ENCODE data around the gene PAK3.
A peak's percentile ranks its signal among the peaks of the same experiment; 100 is the strongest.

PAK3 gene

GRCh38 chrX:111180750-111181240, 84.8 kb downstream of the PAK3 start:
- Histone ChIP-seq H3K9ac (ENCODE audit: low read length) (no peak overlapping the region), H3K9me3 (ENCODE audit: control insufficient read depth, insufficient read depth, low read depth, low read length) (no peaks in the 10 kb centered on the region), H3K36me3 (ENCODE audit: control insufficient read depth, insufficient read depth, low read length) (no peaks in the 10 kb centered on the region), H3K27ac (ENCODE audit: low read depth, low read length) (no peak overlapping the region), H3K4me3 (ENCODE audit: low read depth, low read length) (no peak overlapping the region), H3K4me1 (ENCODE audit: control insufficient read depth, insufficient read depth, low read length) (peaks cover 28% of the 10 kb centered on the region), H3K27me3 (ENCODE audit: control insufficient read depth, insufficient read depth, low read length) (peaks cover 2% of the 10 kb centered on the region; the same call in 1 of the 2 replicates)

- H3K4me1 ChIP-seq (ENCODE audit: control insufficient read depth, insufficient read depth, low read length): peaks cover 28% of the 10 kb centered on the region
- H3K4me3 ChIP-seq (ENCODE audit: low read depth, low read length): peak overlapping the region; percentile 4; the same call in 1 of the 2 replicates
- H3K27me3 ChIP-seq (ENCODE audit: control insufficient read depth, insufficient read depth, low read length): peaks cover 2% of the 10 kb centered on the region; the same call in 1 of the 2 replicates
- no peaks in the 10 kb centered on the region for H3K36me3 ChIP-seq (ENCODE audit: control insufficient read depth, insufficient read depth, low read length)
- 0 out of 2 replicates have a peak overlapping the region, but pooled peaks have one; percentile 13 for H3K27ac ChIP-seq (ENCODE audit: low read depth, low read length)
- no peak overlapping the region for H3K9ac ChIP-seq (ENCODE audit: low read length)
- no peaks in the 10 kb centered on the region for H3K9me3 ChIP-seq (ENCODE audit: control insufficient read depth, insufficient read depth, low read depth, low read length)
Measured at GRCh38 chrX:111181951-111182350, 86.0 kb downstream of the PAK3 start.

- H3K27me3 ChIP-seq (ENCODE audit: control insufficient read depth, insufficient read depth, low read length): peaks cover 3% of the 10 kb centered on the region; the same call in 1 of the 2 replicates
- peaks cover 28% of the 10 kb centered on the region for H3K4me1 ChIP-seq (ENCODE audit: control insufficient read depth, insufficient read depth, low read length)
- H3K4me3 ChIP-seq (ENCODE audit: low read depth, low read length): no peak overlapping the region
- no peak overlapping the region for H3K27ac ChIP-seq (ENCODE audit: low read depth, low read length)
- no peak overlapping the region for H3K9ac ChIP-seq (ENCODE audit: low read length)
- H3K36me3 ChIP-seq (ENCODE audit: control insufficient read depth, insufficient read depth, low read length): no peaks in the 10 kb centered on the region
- H3K9me3 ChIP-seq (ENCODE audit: control insufficient read depth, insufficient read depth, low read depth, low read length): no peaks in the 10 kb centered on the region
Measured at GRCh38 chrX:111182997-111183396, 87.0 kb downstream of the PAK3 start.

GRCh38 chrX:111191598-111191997, 95.6 kb downstream of the PAK3 start:
- H3K27ac ChIP-seq (ENCODE audit: low read depth, low read length): no peak overlapping the region
- H3K4me1 ChIP-seq (ENCODE audit: control insufficient read depth, insufficient read depth, low read length): peaks cover 7% of the 10 kb centered on the region; the same call in 1 of the 2 replicates
- no peak overlapping the region for H3K4me3 ChIP-seq (ENCODE audit: low read depth, low read length)
- no peaks in the 10 kb centered on the region for H3K9me3 ChIP-seq (ENCODE audit: control insufficient read depth, insufficient read depth, low read depth, low read length)
- H3K9ac ChIP-seq (ENCODE audit: low read length): no peak overlapping the region
- H3K36me3 ChIP-seq (ENCODE audit: control insufficient read depth, insufficient read depth, low read length): no peaks in the 10 kb centered on the region
- H3K27me3 ChIP-seq (ENCODE audit: control insufficient read depth, insufficient read depth, low read length): peaks cover 29% of the 10 kb centered on the region; the same call in 1 of the 2 replicates

DNA sequence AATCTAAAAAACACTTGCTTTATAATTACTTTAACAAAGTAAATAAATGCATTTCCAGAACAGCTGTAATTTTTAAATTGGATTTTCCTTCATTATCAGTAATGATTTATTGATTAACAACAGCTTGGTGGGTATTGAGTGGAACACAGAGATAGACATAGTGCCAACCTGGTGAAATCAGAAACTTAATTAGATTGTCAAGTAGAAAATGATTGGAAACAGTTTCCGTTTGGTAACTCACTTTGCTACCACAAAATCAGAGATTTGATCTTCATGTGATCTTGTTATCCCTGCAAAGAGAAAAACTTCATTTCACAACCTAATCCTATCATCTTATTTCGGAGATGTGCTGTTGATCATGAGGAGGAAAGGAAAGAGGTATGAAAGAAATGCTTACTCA, 103.5 kb downstream of the PAK3 start:
- H3K27me3 ChIP-seq (ENCODE audit: control insufficient read depth, insufficient read depth, low read length): peaks cover 35% of the 10 kb centered on the region; the same call in 1 of the 2 replicates
- peaks cover 6% of the 10 kb centered on the region; the same call in 1 of the 2 replicates for H3K4me1 ChIP-seq (ENCODE audit: control insufficient read depth, insufficient read depth, low read length)
- no peaks in the 10 kb centered on the region for H3K9me3 ChIP-seq (ENCODE audit: control insufficient read depth, insufficient read depth, low read depth, low read length)
- H3K36me3 ChIP-seq (ENCODE audit: control insufficient read depth, insufficient read depth, low read length): no peaks in the 10 kb centered on the region
- no peak overlapping the region for H3K27ac ChIP-seq (ENCODE audit: low read depth, low read length)
- no peak overlapping the region for H3K9ac ChIP-seq (ENCODE audit: low read length)
- H3K4me3 ChIP-seq (ENCODE audit: low read depth, low read length): no peak overlapping the region

DNA sequence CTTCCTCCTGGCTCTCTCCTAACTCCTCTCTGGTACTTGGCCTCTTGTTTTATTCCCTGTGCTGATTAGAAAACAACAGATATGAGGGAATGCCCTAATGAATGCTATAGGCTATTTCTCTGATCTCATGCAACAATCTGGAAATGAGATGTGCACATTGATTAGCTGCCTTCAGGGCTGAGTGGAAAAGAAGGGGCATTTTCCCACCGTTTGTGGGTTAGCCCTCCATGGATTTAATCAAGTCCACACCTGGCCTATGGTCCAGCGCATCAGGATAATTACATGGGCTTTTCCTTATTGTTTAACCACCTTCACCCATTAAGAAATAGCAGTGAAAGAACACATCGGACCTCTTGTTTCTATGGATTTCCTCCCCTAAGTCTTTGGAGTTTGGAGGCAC, 104.3 kb downstream of the PAK3 start:
- no peaks in the 10 kb centered on the region for H3K36me3 ChIP-seq (ENCODE audit: control insufficient read depth, insufficient read depth, low read length)
- no peak overlapping the region for H3K4me3 ChIP-seq (ENCODE audit: low read depth, low read length)
- no peak overlapping the region for H3K9ac ChIP-seq (ENCODE audit: low read length)
- peaks cover 5% of the 10 kb centered on the region; the same call in 1 of the 2 replicates for H3K4me1 ChIP-seq (ENCODE audit: control insufficient read depth, insufficient read depth, low read length)
- peaks cover 37% of the 10 kb centered on the region; the same call in 1 of the 2 replicates for H3K27me3 ChIP-seq (ENCODE audit: control insufficient read depth, insufficient read depth, low read length)
- no peaks in the 10 kb centered on the region for H3K9me3 ChIP-seq (ENCODE audit: control insufficient read depth, insufficient read depth, low read depth, low read length)
- H3K27ac ChIP-seq (ENCODE audit: low read depth, low read length): no peak overlapping the region

DNA sequence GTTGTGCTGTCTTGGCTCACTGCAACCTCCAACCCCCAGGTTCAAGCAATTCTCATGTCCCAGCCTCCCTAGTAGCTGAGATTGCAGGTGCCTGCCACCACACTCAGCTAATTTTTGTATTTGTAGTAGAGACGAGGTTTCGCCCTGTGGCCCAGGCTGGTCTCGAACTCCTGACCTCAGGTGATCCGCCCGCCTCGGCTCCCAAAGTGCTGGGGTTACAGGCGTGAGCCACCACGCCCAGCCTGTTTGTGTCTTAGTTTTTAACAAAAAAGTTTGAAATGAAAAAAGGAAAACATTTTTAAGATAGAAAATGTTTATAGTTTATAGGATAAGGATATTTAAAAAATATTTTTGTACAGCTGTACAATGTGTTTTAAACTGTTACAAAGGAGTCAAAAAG, 111.9 kb downstream of the PAK3 start:
- Histone ChIP-seq H3K4me1 (ENCODE audit: control insufficient read depth, insufficient read depth, low read length) (no peaks in the 10 kb centered on the region), H3K9me3 (ENCODE audit: control insufficient read depth, insufficient read depth, low read depth, low read length) (no peaks in the 10 kb centered on the region), H3K9ac (ENCODE audit: low read length) (no peak overlapping the region), H3K36me3 (ENCODE audit: control insufficient read depth, insufficient read depth, low read length) (no peaks in the 10 kb centered on the region), H3K27ac (ENCODE audit: low read depth, low read length) (no peak overlapping the region), H3K27me3 (ENCODE audit: control insufficient read depth, insufficient read depth, low read length) (peaks cover 22% of the 10 kb centered on the region; the same call in 1 of the 2 replicates), H3K4me3 (ENCODE audit: low read depth, low read length) (no peak overlapping the region)

GRCh38 chrX:111216293-111216801, 120.4 kb downstream of the PAK3 start:
- Histone ChIP-seq H3K9ac (ENCODE audit: low read length) (no peak overlapping the region), H3K9me3 (ENCODE audit: control insufficient read depth, insufficient read depth, low read depth, low read length) (no peaks in the 10 kb centered on the region), H3K4me3 (ENCODE audit: low read depth, low read length) (no peak overlapping the region), H3K36me3 (ENCODE audit: control insufficient read depth, insufficient read depth, low read length) (no peaks in the 10 kb centered on the region), H3K4me1 (ENCODE audit: control insufficient read depth, insufficient read depth, low read length) (no peaks in the 10 kb centered on the region), H3K27ac (ENCODE audit: low read depth, low read length) (no peak overlapping the region), H3K27me3 (ENCODE audit: control insufficient read depth, insufficient read depth, low read length) (peaks cover 23% of the 10 kb centered on the region; the same call in 1 of the 2 replicates)

DNA sequence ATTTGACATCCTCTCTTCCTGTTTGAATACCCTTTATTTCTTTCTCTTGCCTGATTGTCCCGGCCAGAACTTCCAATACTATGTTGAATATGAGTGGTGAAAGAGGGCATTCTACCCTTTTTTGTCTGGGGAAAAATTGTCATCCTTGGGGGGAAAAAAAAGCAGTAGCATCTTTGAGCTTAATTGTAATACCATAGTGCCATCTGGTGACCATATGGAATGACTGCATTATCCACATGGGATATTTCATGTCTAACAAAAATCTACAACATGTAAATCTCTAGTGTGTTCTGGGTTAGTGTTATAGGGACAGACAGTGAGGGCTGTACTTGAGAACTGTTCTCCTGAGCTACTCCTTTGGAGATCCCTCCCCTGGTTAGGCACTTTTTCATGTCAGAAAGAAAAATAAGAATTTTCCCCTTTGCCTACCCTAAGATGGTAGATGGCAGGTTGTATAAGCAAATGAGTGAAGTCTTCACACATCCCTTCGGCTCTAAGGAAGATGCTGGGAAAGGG, 148.3 kb downstream of the PAK3 start:
- Histone ChIP-seq H3K27ac (ENCODE audit: low read depth, low read length) (no peak overlapping the region), H3K4me1 (ENCODE audit: control insufficient read depth, insufficient read depth, low read length) (no peaks in the 10 kb centered on the region), H3K27me3 (ENCODE audit: control insufficient read depth, insufficient read depth, low read length) (peaks cover 32% of the 10 kb centered on the region; the same call in 1 of the 2 replicates), H3K36me3 (ENCODE audit: control insufficient read depth, insufficient read depth, low read length) (no peaks in the 10 kb centered on the region), H3K4me3 (ENCODE audit: low read depth, low read length) (no peak overlapping the region), H3K9ac (ENCODE audit: low read length) (no peak overlapping the region), H3K9me3 (ENCODE audit: control insufficient read depth, insufficient read depth, low read depth, low read length) (no peaks in the 10 kb centered on the region)

GRCh38 chrX:111254896-111255693, 159.1 kb downstream of the PAK3 start:
- no peak overlapping the region for H3K9ac ChIP-seq (ENCODE audit: low read length)
- H3K36me3 ChIP-seq (ENCODE audit: control insufficient read depth, insufficient read depth, low read length): no peaks in the 10 kb centered on the region
- peaks cover 6% of the 10 kb centered on the region; the same call in 1 of the 2 replicates for H3K27me3 ChIP-seq (ENCODE audit: control insufficient read depth, insufficient read depth, low read length)
- peaks cover 9% of the 10 kb centered on the region; the same call in 1 of the 2 replicates for H3K4me1 ChIP-seq (ENCODE audit: control insufficient read depth, insufficient read depth, low read length)
- H3K27ac ChIP-seq (ENCODE audit: low read depth, low read length): no peak overlapping the region; the same call in 1 of the 2 replicates
- H3K9me3 ChIP-seq (ENCODE audit: control insufficient read depth, insufficient read depth, low read depth, low read length): no peaks in the 10 kb centered on the region
- no peak overlapping the region for H3K4me3 ChIP-seq (ENCODE audit: low read depth, low read length)

- H3K4me3 ChIP-seq (ENCODE audit: low read depth, low read length): no peak overlapping the region
- no peaks in the 10 kb centered on the region for H3K36me3 ChIP-seq (ENCODE audit: control insufficient read depth, insufficient read depth, low read length)
- H3K27me3 ChIP-seq (ENCODE audit: control insufficient read depth, insufficient read depth, low read length): peaks cover 10% of the 10 kb centered on the region; the same call in 1 of the 2 replicates
- H3K4me1 ChIP-seq (ENCODE audit: control insufficient read depth, insufficient read depth, low read length): peaks cover 9% of the 10 kb centered on the region; the same call in 1 of the 2 replicates
- H3K9ac ChIP-seq (ENCODE audit: low read length): no peak overlapping the region
- H3K27ac ChIP-seq (ENCODE audit: low read depth, low read length): no peak overlapping the region
- no peaks in the 10 kb centered on the region for H3K9me3 ChIP-seq (ENCODE audit: control insufficient read depth, insufficient read depth, low read depth, low read length)
Measured at GRCh38 chrX:111257733-111258132, 161.7 kb downstream of the PAK3 start.
